Esophagus squamous epithelium (tissue), 5 donors: Measurements from ENCODE around the gene ANKRD11. TPM values are rescaled to one million over a fixed set of nuclear protein-coding genes. Genes with fewer than 3 reads are reported as not detected.

Source experiments
- DNase-seq: peaks from one replicate; lab custom pipeline; 2025; lab: John Stamatoyannopoulos, UW
- H3K27ac ChIP-seq, 4 donors: fragments of 200-600 bp; sonication (generic); one replicate each; pipeline ENCODE4 v1.5.1; 2016 to 2019; ENCODE audit warnings: mild to moderate bottlenecking in 1 of 4
- H3K27me3 ChIP-seq, 4 donors: fragments of 200-600 bp; sonication (generic); 1 replicate in 3 of 4; 2 replicates in 1 of 4; pipeline versions ENCODE4 v1.5.1 to v1.6.0; 2017 to 2021; ENCODE audit warnings: antibody characterized with exemption in 1 of 4
- H3K36me3 ChIP-seq, 3 donors: fragments of 200-600 bp; sonication (generic); one replicate each; pipeline ENCODE4 v1.5.1; 2016 to 2019
- H3K4me1 ChIP-seq, 3 donors: fragments of 200-600 bp; sonication (generic); one replicate each; pipeline ENCODE4 v1.5.1; 2017 to 2019
- H3K4me3 ChIP-seq, 4 donors: fragments of 200-600 bp; sonication (generic); 1 replicate in 3 of 4; 2 replicates in 1 of 4; pipeline ENCODE4 v1.5.1; 2016 to 2019; ENCODE audit warnings: mild to moderate bottlenecking in 2 of 4, moderate library complexity in 1 of 4
- H3K9me3 ChIP-seq, 3 donors: fragments of 200-600 bp; sonication (generic); one replicate each; pipeline ENCODE4 v1.5.1; 2016 to 2019
- POLR2A ChIP-seq, 4 donors: fragments of 450-650 bp; IDR thresholded peaks; one replicate each; pipeline ENCODE4 v1.6.1; 2017; ENCODE audit warnings: antibody characterized with exemption in 4 of 4, mild to moderate bottlenecking in 4 of 4, moderate library complexity in 3 of 4
- WGBS, 2 donors: methylation state at CpG; one replicate each; pipeline ENCODE4 v1.1.5; 2018; 5-methylcytosine and 5-hydroxymethylcytosine counted together
- intact Hi-C: fragments of 100-400 bp; cut with DNase I; formaldehyde crosslinking; loops from one replicate; pipeline ENCODE4 v1.15.0; 2022
- total RNA-seq, 4 donors: library from RNA; depleted of rRNA; stranded (reverse); fragments of >200 nt; gene quantifications; one replicate each; pipeline ENCODE4 v1.1.0, GENCODE V29; 2016
- TF ChIP-seq, protein P1 (sequence below), 6 experiments: fragments of 450-650 bp in 4 of 6; fragments of 200-600 bp in 2 of 6; sonication (generic) in 2 of 6; IDR thresholded peaks; one replicate each; pipeline ENCODE4 v1.5.1; 2016 to 2019; ENCODE audit warnings: antibody characterized with exemption in 6 of 6, mild to moderate bottlenecking in 4 of 6, moderate library complexity in 4 of 6
- donor health status: DM: yes; HTN: yes; CAD: no.

The ANKRD11 gene
- total RNA-seq, 4 donors from 2014 or later: 51.0 to 72.7 (median 66.9) TPM

DNA sequence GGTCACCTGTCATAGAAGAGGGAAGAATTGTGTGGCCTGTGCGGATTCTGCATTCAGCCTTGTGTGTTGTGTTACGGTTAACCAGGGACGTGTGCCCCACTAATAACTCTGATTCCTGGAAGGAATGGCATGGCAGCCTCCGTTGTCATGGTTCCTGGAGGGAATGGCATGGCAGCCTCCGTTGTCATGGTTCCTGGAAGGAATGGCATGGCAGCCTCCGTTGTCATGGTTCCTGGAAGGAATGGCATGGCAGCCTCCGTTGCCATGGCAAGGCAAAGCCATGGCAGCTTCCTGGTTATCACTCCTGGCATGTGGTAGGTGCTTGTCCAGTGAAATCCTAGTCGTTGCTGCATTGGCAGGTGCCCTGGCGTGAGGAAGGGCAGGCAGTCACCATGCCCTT is 26.8 kb upstream of the ANKRD11 start:
- DNase-seq: no peak
- Histone ChIP-seq H3K9me3 (no peaks in the 10 kb centered on the region), H3K27ac (no peak overlapping the region), H3K4me3 (no peak overlapping the region), H3K36me3 (peaks cover 13 to 100% (median 40%) of the 10 kb centered on the region in 3 donors), H3K27me3 (no peaks in the 10 kb centered on the region), H3K4me1 (no peaks in the 10 kb centered on the region)
- WGBS, 2 donors: 72 to 96% methylated on average over 6 to 9 of the region's 9 CpGs
- TF ChIP-seq POLR2A (IDR thresholded peaks at IDR 0.05): no peak
- TF ChIP-seq, protein P1, sequence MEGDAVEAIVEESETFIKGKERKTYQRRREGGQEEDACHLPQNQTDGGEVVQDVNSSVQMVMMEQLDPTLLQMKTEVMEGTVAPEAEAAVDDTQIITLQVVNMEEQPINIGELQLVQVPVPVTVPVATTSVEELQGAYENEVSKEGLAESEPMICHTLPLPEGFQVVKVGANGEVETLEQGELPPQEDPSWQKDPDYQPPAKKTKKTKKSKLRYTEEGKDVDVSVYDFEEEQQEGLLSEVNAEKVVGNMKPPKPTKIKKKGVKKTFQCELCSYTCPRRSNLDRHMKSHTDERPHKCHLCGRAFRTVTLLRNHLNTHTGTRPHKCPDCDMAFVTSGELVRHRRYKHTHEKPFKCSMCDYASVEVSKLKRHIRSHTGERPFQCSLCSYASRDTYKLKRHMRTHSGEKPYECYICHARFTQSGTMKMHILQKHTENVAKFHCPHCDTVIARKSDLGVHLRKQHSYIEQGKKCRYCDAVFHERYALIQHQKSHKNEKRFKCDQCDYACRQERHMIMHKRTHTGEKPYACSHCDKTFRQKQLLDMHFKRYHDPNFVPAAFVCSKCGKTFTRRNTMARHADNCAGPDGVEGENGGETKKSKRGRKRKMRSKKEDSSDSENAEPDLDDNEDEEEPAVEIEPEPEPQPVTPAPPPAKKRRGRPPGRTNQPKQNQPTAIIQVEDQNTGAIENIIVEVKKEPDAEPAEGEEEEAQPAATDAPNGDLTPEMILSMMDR (IDR thresholded peaks at IDR 0.05): no peak
- intact Hi-C loops: no loop called here

DNA sequence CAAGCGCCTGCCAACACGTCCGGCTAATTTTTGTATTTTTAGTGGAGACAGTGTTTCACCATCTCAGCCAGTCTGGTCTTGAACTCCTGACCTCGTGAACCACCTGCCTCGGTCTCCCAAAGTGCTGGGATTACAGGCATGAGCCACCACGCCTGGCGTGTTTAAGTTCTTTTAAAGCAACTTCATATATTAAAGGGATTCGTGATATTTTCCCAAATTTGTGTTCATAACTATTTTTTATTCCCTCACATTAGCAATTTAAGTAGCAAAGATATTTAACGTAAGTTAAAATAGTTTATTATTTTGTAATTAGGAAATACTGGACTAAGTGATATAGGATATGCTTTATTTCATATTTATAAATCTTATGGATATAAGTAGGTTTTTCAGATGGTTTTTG is 22.1 kb upstream of the ANKRD11 start:
- TF ChIP-seq, protein P1 (IDR thresholded peaks at IDR 0.05): no peak
- no peak for TF ChIP-seq POLR2A (IDR thresholded peaks at IDR 0.05)
- H3K9me3 ChIP-seq: no peaks in the 10 kb centered on the region
- intact Hi-C loops: no loop called here
- peaks cover 12 to 72% (median 25%) of the 10 kb centered on the region in 3 donors for H3K36me3 ChIP-seq
- no peaks in the 10 kb centered on the region for H3K27me3 ChIP-seq
- H3K4me1 ChIP-seq: peaks cover 6 to 25% (median 11%) of the 10 kb centered on the region in 3 donors
- no peak for DNase-seq
- no peak overlapping the region for H3K27ac ChIP-seq
- H3K4me3 ChIP-seq: no peak overlapping the region
- WGBS, 2 donors: 93 to 97% methylated on average over 7 to 9 of the region's 9 CpGs

DNA sequence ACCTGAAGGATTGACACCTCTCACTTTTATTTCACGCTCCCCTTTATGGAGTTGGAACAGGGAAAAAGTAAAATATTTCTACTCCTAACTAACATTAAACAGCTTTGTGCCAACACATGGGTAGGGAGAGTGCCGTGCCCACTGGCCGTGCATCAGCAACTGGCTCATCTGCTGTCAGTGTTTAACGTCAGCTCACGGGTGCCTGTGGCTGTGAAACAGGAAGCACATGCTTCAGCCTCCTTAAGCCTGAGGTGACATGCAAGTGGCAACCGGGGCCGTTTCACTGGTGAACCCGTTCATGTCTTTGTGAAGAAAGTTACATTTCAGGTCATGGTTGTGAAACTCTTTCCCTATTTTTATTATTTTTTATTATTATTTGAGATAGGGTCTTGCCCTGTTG is 21.0 kb upstream of the ANKRD11 start:
- no peak for DNase-seq
- Histone ChIP-seq H3K4me1 (peaks cover 11 to 36% (median 19%) of the 10 kb centered on the region in 3 donors), H3K4me3 (no peak overlapping the region), H3K36me3 (peaks cover 12 to 62% (median 25%) of the 10 kb centered on the region in 3 donors), H3K27me3 (no peaks in the 10 kb centered on the region), H3K9me3 (no peaks in the 10 kb centered on the region), H3K27ac (no peak overlapping the region)
- 60 to 83% methylated on average over 8 of the region's 8 CpGs for WGBS, 2 donors
- TF ChIP-seq, protein P1 (IDR thresholded peaks at IDR 0.05): no peak
- TF ChIP-seq POLR2A (IDR thresholded peaks at IDR 0.05): no peak
- intact Hi-C loops: no loop called here

DNA sequence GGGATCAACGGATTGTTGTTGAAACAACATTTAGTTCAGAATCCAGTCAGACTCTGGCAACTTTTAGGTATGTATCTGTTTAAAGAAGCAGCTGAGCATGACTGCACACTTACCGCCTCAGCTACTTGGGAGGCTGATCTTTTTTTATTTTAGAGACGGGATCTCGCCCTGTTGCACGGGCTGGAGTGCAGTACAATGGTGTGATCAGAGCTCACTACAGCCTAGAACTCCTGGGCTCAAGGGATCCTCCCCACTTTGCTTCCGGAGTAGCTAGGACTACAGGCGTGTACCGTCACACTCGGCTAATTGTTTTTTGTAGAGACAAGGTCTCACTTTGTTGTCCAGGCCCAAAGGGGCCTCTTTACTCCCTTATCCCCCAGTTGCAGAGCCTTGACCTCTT is 20.2 kb upstream of the ANKRD11 start:
- TF ChIP-seq POLR2A (IDR thresholded peaks at IDR 0.05): no peak
- 83 to 93% methylated on average over 9 of the region's 9 CpGs for WGBS, 2 donors
- no peak overlapping the region for H3K4me3 ChIP-seq
- peaks cover 12 to 53% (median 17%) of the 10 kb centered on the region in 3 donors for H3K36me3 ChIP-seq
- H3K9me3 ChIP-seq: no peaks in the 10 kb centered on the region
- no peaks in the 10 kb centered on the region for H3K27me3 ChIP-seq
- intact Hi-C loops: no loop called here
- peaks cover 19 to 44% (median 28%) of the 10 kb centered on the region in 3 donors for H3K4me1 ChIP-seq
- H3K27ac ChIP-seq: no peak overlapping the region
- no peak for DNase-seq

DNA sequence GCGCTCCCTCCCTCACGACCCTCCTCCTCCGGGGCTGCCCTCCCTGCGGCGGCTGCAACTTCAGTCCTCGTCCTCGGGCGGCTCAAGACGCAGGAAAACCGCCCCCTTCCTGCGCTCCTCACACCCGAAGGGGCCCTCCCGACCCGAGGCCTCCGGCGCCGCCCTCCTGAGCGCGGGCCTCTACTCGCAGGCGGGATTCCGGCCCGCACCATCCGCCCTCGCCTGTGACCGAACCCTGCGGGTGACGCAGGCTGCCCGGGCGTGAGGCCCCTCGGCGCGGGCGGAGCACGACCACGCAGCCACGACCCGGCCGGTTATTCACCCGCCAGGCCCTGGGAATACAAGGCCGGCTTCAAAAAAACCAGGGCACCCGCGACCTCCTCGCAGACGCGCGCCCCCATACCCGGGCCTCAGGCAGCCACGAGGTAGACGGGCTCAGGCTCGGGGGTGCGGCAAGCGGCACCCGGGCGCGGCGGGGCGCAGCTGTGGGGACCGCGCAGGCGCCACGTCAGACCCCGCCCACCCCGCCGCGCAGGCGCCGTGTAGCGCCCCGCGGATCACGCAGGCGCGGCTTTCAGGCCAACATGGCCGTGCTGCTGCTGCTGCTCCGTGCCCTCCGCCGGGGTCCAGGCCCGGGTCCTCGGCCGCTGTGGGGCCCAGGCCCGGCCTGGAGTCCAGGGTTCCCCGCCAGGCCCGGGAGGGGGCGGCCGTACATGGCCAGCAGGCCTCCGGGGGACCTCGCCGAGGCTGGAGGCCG is 17.7 kb upstream of the ANKRD11 start, which contains the start of gene SPG7:
TSS of gene SPG7 (plus strand) at position 570 of the 757 bp plus-strand sequence. CDS start at position 585, 15 bp downstream.
- peaks cover 25 to 63% (median 34%) of the 10 kb centered on the region in 3 donors for H3K4me1 ChIP-seq
- peak within 1 kb of the TSS; percentile 87 to 99 (median 94) for H3K27ac ChIP-seq
- peak within 1 kb of the TSS; percentile 56 to 98 (median 85) for H3K4me3 ChIP-seq
- intact Hi-C loops: no loop called here
- DNase-seq: peak; percentile 33
- no peaks in the 10 kb centered on the region for H3K27me3 ChIP-seq
- TF ChIP-seq, protein P1 (IDR thresholded peaks at IDR 0.05): peak in 2 of 6 experiments; percentile 9 to 13
- peak in 3 of 4 donors; percentile 71 to 97 (median 88) for TF ChIP-seq POLR2A (IDR thresholded peaks at IDR 0.05)
- 0% methylated on average over 4 of the region's 90 CpGs; no CpG with 5 or more reads in 1 of the 2 donors for WGBS, 2 donors
- no peaks in the 10 kb centered on the region for H3K9me3 ChIP-seq
- H3K36me3 ChIP-seq: peaks cover 7 to 28% (median 10%) of the 10 kb centered on the region in 3 donors
